A549 (cell line): Measurements from ENCODE around the gene ZNF827. TPM values are rescaled to one million over a fixed set of nuclear protein-coding genes. Genes with fewer than 3 reads are reported as not detected.

Experiments used
- BCL3 ChIP-seq: fragments of >200 bp; sonication (Bioruptor Twin); formaldehyde crosslinking; IDR thresholded peaks from 3 replicates; pipeline ENCODE4 v1.6.1; 2016
- CBX2 ChIP-seq: fragments of 200-600 bp; sonication (generic); IDR thresholded peaks from 2 replicates; pipeline ENCODE4 v1.6.1; 2016; ENCODE audit warnings: low read depth, mild to moderate bottlenecking, borderline replicate concordance
- CBX8 ChIP-seq: fragments of 200-600 bp; sonication (generic); IDR thresholded peaks from 2 replicates; pipeline ENCODE4 v1.6.1; 2016
- CHD2 ChIP-seq: fragments of 150-350 bp; IDR thresholded peaks from 2 replicates; pipeline ENCODE4 v1.6.1; 2014; ENCODE audit warnings: low read length; ENCODE audit not compliant: partially characterized antibody
- CHD4 ChIP-seq: fragments of 200-600 bp; sonication (generic); IDR thresholded peaks from 2 replicates; pipeline ENCODE4 v1.6.1; 2016; ENCODE audit warnings: antibody characterized with exemption, mild to moderate bottlenecking, borderline replicate concordance
- EHF ChIP-seq: fragments of 250-450 bp; sonication (Bioruptor Pico); IDR thresholded peaks from 2 replicates; pipeline ENCODE4 v1.5.0; 2020; ENCODE audit warnings: mild to moderate bottlenecking
- EHMT2 ChIP-seq: fragments of 200-600 bp; sonication (generic); IDR thresholded peaks from 2 replicates; pipeline ENCODE4 v1.6.1; 2016; ENCODE audit warnings: antibody characterized with exemption, low read depth, mild to moderate bottlenecking, moderate library complexity
- ELK1 ChIP-seq: fragments of 150-350 bp; IDR thresholded peaks from 2 replicates; pipeline ENCODE4 v1.6.1; 2014; ENCODE audit warnings: low read depth, mild to moderate bottlenecking, low read length
- EP300 ChIP-seq, 2 experiments: fragments of >200 bp; sonication (Bioruptor Twin); formaldehyde crosslinking; IDR thresholded peaks; 2 replicates in 1 of 2; 3 replicates in 1 of 2; pipeline ENCODE4 v1.6.1; 2016 to 2017
- FOSB ChIP-seq: fragments of 250-450 bp; sonication (Bioruptor Pico); IDR thresholded peaks from 2 replicates; pipeline ENCODE4 v1.5.0; 2020; ENCODE audit warnings: mild to moderate bottlenecking, moderate library complexity
- HDAC2 ChIP-seq: fragments of 200-600 bp; sonication (generic); IDR thresholded peaks from 2 replicates; pipeline ENCODE4 v1.6.1; 2016
- HMGXB4 ChIP-seq: fragments of 250-450 bp; sonication (Bioruptor Pico); IDR thresholded peaks from 2 replicates; pipeline ENCODE4 v1.5.0; 2021; ENCODE audit warnings: mild to moderate bottlenecking, moderate library complexity, borderline replicate concordance
- HOXB13 ChIP-seq: fragments of 250-450 bp; sonication (Bioruptor Pico); IDR thresholded peaks from 2 replicates; pipeline ENCODE4 v1.5.0; 2020; ENCODE audit warnings: low read depth, mild to moderate bottlenecking, moderate library complexity
- JUN ChIP-seq, 2 experiments: fragments of >200 bp; sonication (Bioruptor Twin); formaldehyde crosslinking; IDR thresholded peaks; 2 replicates in 1 of 2; 3 replicates in 1 of 2; pipeline ENCODE4 v1.6.1; 2016 to 2017
- JUNB ChIP-seq: fragments of >200 bp; sonication (Bioruptor Twin); formaldehyde crosslinking; IDR thresholded peaks from 2 replicates; pipeline ENCODE4 v1.6.1; 2016
- KDM1A ChIP-seq: fragments of 200-600 bp; sonication (generic); IDR thresholded peaks from 2 replicates; pipeline ENCODE4 v1.6.1; 2016; ENCODE audit warnings: low read depth, mild to moderate bottlenecking
- KDM5A ChIP-seq: fragments of 200-600 bp; sonication (generic); IDR thresholded peaks from 2 replicates; pipeline ENCODE4 v1.6.1; 2016; ENCODE audit warnings: antibody characterized with exemption, mild to moderate bottlenecking
- MAFK ChIP-seq: fragments of 450-650 bp; IDR thresholded peaks from 2 replicates; pipeline ENCODE4 v1.6.1; 2014; ENCODE audit not compliant: partially characterized antibody
- MAZ ChIP-seq: fragments of 150-350 bp; IDR thresholded peaks from 2 replicates; pipeline ENCODE4 v1.6.1; 2014; ENCODE audit warnings: antibody characterized with exemption, low read depth, low read length, borderline replicate concordance
- NFE2L2 ChIP-seq: fragments of 150-350 bp; conservative IDR thresholded peaks from 2 replicates; pipeline ENCODE4 v1.6.1; 2014; ENCODE audit warnings: low read length
- NPAS2 ChIP-seq: fragments of 250-450 bp; sonication (Bioruptor Pico); IDR thresholded peaks from 2 replicates; pipeline ENCODE4 v1.8.0; 2022; ENCODE audit warnings: mild to moderate bottlenecking, moderate library complexity, borderline replicate concordance
- NR3C1 ChIP-seq: fragments of >200 bp; sonication (Bioruptor Twin); formaldehyde crosslinking; IDR thresholded peaks from 3 replicates; pipeline ENCODE4 v1.6.1; 2017
- RAD21 ChIP-seq, 2 experiments: fragments of >200 bp in 1 of 2; sonication (Bioruptor Twin) in 1 of 2; formaldehyde crosslinking in 1 of 2; IDR thresholded peaks in 1 of 2; conservative IDR thresholded peaks in 1 of 2; 2 replicates in 1 of 2; 3 replicates in 1 of 2; pipeline ENCODE4 v1.6.1; 2012 to 2018; ENCODE audit warnings: inconsistent platforms in 1 of 2
- RFX5 ChIP-seq: fragments of 450-650 bp; IDR thresholded peaks from 2 replicates; pipeline ENCODE4 v1.7.1; 2014; ENCODE audit warnings: antibody characterized with exemption, mild to moderate bottlenecking, moderate library complexity
- SMC3 ChIP-seq: fragments of >200 bp; sonication (Bioruptor Twin); formaldehyde crosslinking; IDR thresholded peaks from 3 replicates; pipeline ENCODE4 v1.6.1; 2018; ENCODE audit warnings: inconsistent platforms
- SREBF2 ChIP-seq: fragments of 450-650 bp; IDR thresholded peaks from 2 replicates; pipeline ENCODE4 v1.6.1; 2014; ENCODE audit warnings: mild to moderate bottlenecking, moderate library complexity
- TFCP2L1 ChIP-seq: fragments of 250-450 bp; sonication (Bioruptor Pico); IDR thresholded peaks from 2 replicates; pipeline ENCODE4 v1.5.0; 2021; ENCODE audit warnings: mild to moderate bottlenecking
- TP53 ChIP-seq: fragments of 250-450 bp; sonication (Bioruptor Pico); IDR thresholded peaks from 2 replicates; pipeline ENCODE4 v1.5.0; 2021; ENCODE audit warnings: mild to moderate bottlenecking, moderate library complexity
- ZC3H11A ChIP-seq: fragments of 450-650 bp; IDR thresholded peaks from 2 replicates; pipeline ENCODE4 v1.6.1; 2014; ENCODE audit warnings: antibody characterized with exemption, mild to moderate bottlenecking
- ZNF302 ChIP-seq: fragments of 250-450 bp; sonication (Bioruptor Pico); IDR thresholded peaks from 2 replicates; pipeline ENCODE4 v1.9.0; 2021; ENCODE audit warnings: inconsistent platforms, mild to moderate bottlenecking, moderate library complexity
- ZSCAN20 ChIP-seq: fragments of 250-450 bp; sonication (Bioruptor Pico); IDR thresholded peaks from 2 replicates; pipeline ENCODE4 v1.8.0; 2022; ENCODE audit warnings: mild to moderate bottlenecking, moderate library complexity
- polyA plus RNA-seq, 4 experiments: library from polyadenylated mRNA; depleted of rRNA in 3 of 4; stranded (reverse); fragments of >200 nt; fragmentation: RNase III in 1 of 4; extraction: RNeasy Plus Mini Kit Qiagen cat#74134 plus additional on column Dnase treatment in 1 of 4; gene quantifications; 2 replicates in 3 of 4; 3 replicates in 1 of 4; pipeline ENCODE4 v1.2.3, GENCODE V29; 2011 to 2017
- TF ChIP-seq, protein P1 (sequence below): IDR thresholded peaks from 2 replicates; pipeline ENCODE4 v1.6.1; 2012; ENCODE audit warnings: low read depth, borderline replicate concordance
- TF ChIP-seq, protein P2 (sequence below): IDR thresholded peaks from 2 replicates; pipeline ENCODE4 v1.6.1; 2012

ZNF827 gene
- polyA plus RNA-seq, 2 of the 4 experiments (the other 2 are of a cell fraction) = 3.8 to 4.2 TPM

GRCh38 chr4:145731028-145731427 is 207.6 kb downstream of the ZNF827 start (continued):
- TF ChIP-seq HMGXB4 (CRISPR knock-in tag) = no peak
- 0 out of 2 replicates have a peak, but pooled peaks have one; percentile 29 for TF ChIP-seq JUNB
- TF ChIP-seq EHF (CRISPR knock-in tag) = no peak
- TF ChIP-seq ELK1 = no peak
- no peak for TF ChIP-seq HDAC2
- TF ChIP-seq CBX8 = no peak
- TF ChIP-seq, protein P1, sequence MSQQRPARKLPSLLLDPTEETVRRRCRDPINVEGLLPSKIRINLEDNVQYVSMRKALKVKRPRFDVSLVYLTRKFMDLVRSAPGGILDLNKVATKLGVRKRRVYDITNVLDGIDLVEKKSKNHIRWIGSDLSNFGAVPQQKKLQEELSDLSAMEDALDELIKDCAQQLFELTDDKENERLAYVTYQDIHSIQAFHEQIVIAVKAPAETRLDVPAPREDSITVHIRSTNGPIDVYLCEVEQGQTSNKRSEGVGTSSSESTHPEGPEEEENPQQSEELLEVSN = no peak
- TF ChIP-seq EP300 (IDR thresholded peaks at IDR 0.05) = no peak
- TF ChIP-seq RFX5 = no peak
- no peak for TF ChIP-seq NFE2L2
- TF ChIP-seq JUN (IDR thresholded peaks at IDR 0.05) = 0 out of 5 replicates have a peak, but pooled peaks of 1 of the 2 experiments have one; percentile 24
- no peak for TF ChIP-seq CHD4
- no peak for TF ChIP-seq CBX2
- no peak for TF ChIP-seq TP53 (CRISPR knock-in tag)
- TF ChIP-seq SREBF2 = no peak
- no peak for TF ChIP-seq TFCP2L1 (CRISPR knock-in tag)
- no peak for TF ChIP-seq ZSCAN20 (CRISPR knock-in tag)
- no peak for TF ChIP-seq CHD2
- no peak for TF ChIP-seq FOSB (CRISPR knock-in tag)
- no peak for TF ChIP-seq HOXB13
- TF ChIP-seq ZC3H11A = no peak
- no peak for TF ChIP-seq EHMT2
- no peak for TF ChIP-seq MAZ
- TF ChIP-seq KDM1A = no peak
- TF ChIP-seq NR3C1 = no peak
- TF ChIP-seq BCL3 = 0 out of 3 replicates have a peak, but pooled peaks have one; percentile 31
- no peak for TF ChIP-seq NPAS2 (CRISPR knock-in tag)
- TF ChIP-seq SMC3 = no peak
- no peak for TF ChIP-seq ZNF302 (CRISPR knock-in tag)
- TF ChIP-seq KDM5A = no peak
- no peak for TF ChIP-seq MAFK
- TF ChIP-seq, protein P2, sequence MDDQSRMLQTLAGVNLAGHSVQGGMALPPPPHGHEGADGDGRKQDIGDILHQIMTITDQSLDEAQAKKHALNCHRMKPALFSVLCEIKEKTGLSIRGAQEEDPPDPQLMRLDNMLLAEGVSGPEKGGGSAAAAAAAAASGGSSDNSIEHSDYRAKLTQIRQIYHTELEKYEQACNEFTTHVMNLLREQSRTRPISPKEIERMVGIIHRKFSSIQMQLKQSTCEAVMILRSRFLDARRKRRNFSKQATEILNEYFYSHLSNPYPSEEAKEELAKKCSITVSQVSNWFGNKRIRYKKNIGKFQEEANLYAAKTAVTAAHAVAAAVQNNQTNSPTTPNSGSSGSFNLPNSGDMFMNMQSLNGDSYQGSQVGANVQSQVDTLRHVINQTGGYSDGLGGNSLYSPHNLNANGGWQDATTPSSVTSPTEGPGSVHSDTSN = peak; percentile 78
- TF ChIP-seq RAD21 (conservative IDR thresholded peaks at IDR 0.05 in 1 of 2, IDR thresholded peaks at IDR 0.05 in 1 of 2) = 0 out of 5 replicates have a peak, but pooled peaks have one; percentile 4 to 14
